GM18907 (cell line): ENCODE results near the gene UBE2U.

Experiments used
- ATAC-seq: cut with Tn5 transposase; IDR thresholded peaks from one replicate; pipeline ENCODE4 v1.9.1; 2021; ENCODE audit warnings: mild to moderate bottlenecking, moderate library complexity; ENCODE audit not compliant: unreplicated experiment

The UBE2U gene

DNA sequence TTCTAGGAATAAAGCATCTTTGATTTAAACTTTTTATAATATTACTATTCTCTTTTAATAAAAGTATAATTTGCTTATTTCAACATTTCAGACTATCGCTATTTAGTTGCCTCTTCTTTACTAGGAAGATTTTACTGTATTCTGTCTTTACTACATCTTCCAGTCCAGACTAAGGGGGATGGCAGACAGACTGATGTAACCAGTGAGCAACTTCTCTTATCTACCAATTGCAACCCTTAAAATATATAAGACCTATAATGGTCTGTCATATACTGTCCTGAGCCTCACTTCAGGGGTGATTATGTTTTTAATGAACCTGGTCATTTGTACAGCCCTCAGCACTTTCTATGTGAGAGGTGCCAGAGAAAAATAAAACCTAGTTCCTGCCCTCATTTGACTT lies 87.0 kb downstream of the UBE2U start:
- ATAC-seq, result no peak

GRCh38 chr1:64291931-64292330 lies 88.5 kb downstream of the UBE2U start:
- no peak for ATAC-seq

GRCh38 chr1:64292399-64292798 lies 89.0 kb downstream of the UBE2U start:
- no peak for ATAC-seq

DNA sequence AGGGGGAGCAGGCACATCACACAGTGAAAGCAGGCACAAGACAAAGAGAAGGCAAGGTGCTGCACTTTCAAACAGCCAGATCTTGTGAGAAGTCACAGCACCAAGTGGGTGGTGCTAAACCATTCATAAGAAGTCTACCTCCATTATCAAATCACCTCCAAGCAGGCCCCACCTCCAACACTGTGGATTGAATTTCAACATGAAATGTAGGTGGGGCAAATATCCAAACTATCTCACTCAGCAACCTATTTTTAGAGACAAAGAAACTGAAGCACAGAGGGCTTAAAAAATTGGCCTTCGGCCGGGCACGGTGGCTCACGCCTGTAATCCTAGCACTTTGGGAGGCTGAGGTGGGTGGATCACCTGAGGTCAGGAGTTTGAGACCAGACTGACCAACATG lies 90.4 kb downstream of the UBE2U start:
- no peak for ATAC-seq

DNA sequence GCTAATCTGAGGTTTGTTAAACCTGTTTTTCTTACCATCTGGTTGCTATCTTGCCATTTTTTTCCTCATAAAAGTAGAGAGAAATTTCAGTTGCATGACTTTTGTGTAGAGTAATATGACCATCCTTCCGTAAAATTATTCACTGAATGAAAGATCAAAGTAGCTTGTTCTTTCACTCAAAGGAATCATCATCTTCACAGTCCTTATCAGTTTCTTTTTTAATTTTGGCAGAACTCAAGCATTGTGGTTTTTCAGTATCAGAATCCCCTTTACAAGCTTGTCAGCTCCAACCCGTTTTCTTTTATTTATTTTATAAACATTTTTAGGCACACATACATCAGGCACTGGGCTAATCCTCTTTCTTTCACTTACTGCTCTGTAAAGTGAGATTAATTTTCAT lies 91.7 kb downstream of the UBE2U start:
- no peak for ATAC-seq

DNA sequence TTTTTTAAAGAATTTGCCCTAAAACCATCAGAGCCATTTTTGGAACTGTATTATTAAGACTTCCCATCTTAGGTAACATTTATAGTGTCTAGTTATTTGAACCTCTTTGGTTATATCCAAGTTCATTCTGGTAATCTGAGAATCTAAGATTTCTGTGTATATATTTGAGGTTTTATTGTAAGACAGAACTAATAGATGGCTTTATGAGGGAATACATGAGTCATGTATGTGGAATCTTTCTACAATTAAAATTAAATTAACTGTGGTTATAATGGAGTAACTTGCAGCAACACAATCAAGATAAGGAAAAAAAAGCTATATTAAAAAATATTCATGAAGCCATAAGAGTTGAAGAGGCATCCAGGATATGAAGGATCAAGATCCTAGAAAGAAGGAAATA lies 92.1 kb downstream of the UBE2U start:
- ATAC-seq, result no peak

- no peak for ATAC-seq
These were observed 93.0 kb downstream of the UBE2U start for GRCh38 chr1:64296459-64296858.

GRCh38 chr1:64302194-64302593 lies 98.8 kb downstream of the UBE2U start:
- ATAC-seq, result no peak

DNA sequence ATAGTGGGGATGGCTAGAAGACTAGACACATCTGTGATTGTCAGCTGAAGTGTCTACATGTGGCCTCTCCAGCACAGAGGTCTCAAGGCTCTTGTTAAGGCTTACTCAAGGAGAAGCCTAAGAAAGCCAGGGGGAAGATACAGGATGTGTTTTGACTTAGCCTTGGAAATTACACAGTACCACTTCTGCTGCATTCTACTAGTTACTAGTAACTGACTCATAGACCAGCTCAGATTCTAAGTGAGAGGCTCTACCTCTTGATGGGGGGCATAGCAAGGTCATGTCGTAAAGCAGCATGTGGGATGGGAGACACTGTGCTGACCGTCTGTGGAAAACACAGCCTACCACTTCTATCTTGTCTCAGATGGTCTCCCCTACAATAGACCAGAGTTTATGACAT lies 99.5 kb downstream of the UBE2U start:
- ATAC-seq, result no peak

- ATAC-seq, result no peak
These were observed 101.4 kb downstream of the UBE2U start for GRCh38 chr1:64304823-64305222.

GRCh38 chr1:64308866-64309265 lies 105.4 kb downstream of the UBE2U start:
- ATAC-seq, result no peak

GRCh38 chr1:64309431-64309831 lies 106.0 kb downstream of the UBE2U start:
- ATAC-seq, result no peak

DNA sequence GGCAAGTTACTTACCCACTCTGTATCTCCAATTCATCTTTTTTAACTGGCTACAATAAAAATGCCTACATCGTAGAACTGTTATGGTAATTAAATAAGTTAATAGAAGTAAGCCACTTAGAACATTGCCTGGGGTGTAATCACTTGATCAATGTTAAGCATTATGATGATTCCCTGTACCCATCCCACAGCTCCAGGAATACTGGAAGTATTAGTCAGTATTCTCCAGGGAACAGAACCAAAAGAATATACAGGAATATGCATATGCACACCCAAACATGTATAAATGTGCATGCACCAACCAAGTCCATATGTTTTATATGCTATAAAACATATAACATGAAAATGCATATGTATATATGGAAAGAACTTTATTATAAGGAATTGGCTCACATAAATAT lies 107.3 kb downstream of the UBE2U start:
- no peak for ATAC-seq

DNA sequence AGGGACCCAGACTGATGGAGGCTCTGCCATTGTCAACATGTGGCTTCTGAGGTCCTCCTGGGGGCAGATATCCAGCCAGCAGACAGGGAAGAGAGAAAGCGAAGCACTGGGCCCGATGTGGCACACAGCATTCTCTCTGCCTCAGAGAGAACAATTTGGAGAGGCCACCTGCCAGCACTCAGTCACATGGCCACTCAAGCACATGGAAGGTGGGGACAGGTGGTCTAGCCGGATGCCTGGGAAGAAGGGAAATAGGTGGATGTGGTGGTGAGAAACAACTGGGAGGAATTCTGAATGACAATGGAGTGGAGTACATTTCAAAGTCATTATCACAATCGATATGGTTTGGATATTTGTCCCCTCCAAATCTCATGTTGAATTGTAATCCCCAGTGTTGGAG lies 109.0 kb downstream of the UBE2U start:
- no peak for ATAC-seq

DNA sequence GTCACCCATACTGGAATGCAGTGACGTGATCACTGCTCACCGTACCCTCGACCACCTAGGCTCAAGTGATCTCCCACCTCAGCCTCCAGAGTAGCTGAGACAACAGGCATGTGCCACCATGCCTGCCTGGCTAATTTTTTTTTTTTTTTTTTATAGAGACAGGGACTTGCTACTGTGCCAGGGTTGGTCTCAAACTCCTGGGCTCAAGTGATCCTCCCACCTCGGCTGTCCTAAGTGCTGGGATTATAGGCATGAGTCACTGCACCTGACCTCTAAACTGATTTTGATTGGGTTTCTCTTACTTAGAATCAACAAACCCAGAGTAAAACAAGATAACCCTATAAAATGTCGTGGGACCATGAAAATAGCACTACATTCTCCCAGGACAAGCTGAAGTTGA lies 112.0 kb downstream of the UBE2U start:
- no peak for ATAC-seq
